ENCODE measurements around the gene DLGAP1.

DLGAP1 gene

DNA sequence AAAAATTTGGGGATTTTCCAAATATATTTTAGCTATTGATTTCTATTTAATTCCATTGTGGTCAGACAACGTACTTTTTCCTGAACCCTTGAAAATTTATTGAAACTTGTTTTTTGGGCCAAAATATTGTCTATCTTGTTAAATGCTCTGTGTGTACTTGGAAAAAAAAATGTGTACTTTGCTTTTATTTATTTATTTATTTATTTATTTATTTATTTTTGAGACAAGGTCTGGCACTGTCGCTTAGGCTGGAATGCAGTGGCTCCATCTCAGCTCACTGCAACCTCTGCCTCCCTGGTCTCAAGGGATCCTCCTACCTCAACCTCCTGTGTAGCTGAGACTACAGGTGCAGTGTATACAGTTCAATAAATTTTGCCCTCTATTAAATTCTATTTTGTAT, 910.6 kb downstream of the DLGAP1 start:
- DNase-seq (ENCODE audit: low read depth in 2 of 2), result no peak
- no peak overlapping the region for H3K4me3 ChIP-seq (replicated peaks in 1 of 2; ENCODE audit: low read depth in 2 of 2, low read length in 2 of 2)
- TF ChIP-seq, protein P1, sequence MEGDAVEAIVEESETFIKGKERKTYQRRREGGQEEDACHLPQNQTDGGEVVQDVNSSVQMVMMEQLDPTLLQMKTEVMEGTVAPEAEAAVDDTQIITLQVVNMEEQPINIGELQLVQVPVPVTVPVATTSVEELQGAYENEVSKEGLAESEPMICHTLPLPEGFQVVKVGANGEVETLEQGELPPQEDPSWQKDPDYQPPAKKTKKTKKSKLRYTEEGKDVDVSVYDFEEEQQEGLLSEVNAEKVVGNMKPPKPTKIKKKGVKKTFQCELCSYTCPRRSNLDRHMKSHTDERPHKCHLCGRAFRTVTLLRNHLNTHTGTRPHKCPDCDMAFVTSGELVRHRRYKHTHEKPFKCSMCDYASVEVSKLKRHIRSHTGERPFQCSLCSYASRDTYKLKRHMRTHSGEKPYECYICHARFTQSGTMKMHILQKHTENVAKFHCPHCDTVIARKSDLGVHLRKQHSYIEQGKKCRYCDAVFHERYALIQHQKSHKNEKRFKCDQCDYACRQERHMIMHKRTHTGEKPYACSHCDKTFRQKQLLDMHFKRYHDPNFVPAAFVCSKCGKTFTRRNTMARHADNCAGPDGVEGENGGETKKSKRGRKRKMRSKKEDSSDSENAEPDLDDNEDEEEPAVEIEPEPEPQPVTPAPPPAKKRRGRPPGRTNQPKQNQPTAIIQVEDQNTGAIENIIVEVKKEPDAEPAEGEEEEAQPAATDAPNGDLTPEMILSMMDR (IDR thresholded peaks at IDR 0.05; ENCODE audit: low read depth, low read length), result no peak

DNA sequence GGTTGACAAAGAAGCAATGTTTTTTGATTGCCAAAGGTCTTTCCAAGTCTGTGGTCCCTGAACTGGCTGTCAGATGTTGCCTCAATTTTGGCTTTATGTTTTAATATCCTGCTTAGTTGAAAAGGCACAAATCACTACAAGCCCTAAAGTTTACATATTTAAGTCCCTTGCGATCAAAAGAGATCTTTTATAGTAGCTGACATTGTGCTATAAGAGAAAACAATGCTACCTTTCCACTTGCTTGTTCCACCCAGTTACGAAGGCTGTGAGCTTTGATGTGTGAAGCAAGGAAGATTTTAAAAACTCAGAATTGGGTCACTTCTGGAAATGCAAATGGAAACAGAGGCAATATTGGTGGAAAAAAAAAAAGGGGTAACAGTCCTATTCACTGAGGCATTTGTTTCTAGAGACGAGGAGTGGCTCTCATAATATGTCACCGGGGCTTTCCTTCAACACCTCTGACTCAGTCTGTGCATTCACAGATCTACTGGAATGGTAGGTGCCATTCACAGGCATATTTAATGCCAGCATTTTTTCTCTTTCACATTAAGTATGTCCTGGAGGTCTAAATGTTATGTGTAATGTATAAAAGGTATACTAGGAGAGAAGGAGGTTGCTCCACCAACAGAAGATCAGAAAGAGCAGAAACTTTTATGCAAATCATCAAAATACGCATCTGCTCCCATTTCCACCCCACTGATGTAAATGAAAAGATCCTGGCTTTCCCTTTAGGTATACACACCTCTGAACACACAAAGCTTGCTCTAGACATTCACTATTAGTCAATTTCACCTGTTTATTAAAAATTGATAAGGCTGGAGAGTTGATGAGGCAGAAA, 913.3 kb downstream of the DLGAP1 start:
- no peak for DNase-seq (ENCODE audit: low read depth in 2 of 2)
- H3K4me3 ChIP-seq (replicated peaks in 1 of 2; ENCODE audit: low read depth in 2 of 2, low read length in 2 of 2), result no peak overlapping the region
- TF ChIP-seq, protein P1 (IDR thresholded peaks at IDR 0.05; ENCODE audit: low read depth, low read length), result no peak

DNA sequence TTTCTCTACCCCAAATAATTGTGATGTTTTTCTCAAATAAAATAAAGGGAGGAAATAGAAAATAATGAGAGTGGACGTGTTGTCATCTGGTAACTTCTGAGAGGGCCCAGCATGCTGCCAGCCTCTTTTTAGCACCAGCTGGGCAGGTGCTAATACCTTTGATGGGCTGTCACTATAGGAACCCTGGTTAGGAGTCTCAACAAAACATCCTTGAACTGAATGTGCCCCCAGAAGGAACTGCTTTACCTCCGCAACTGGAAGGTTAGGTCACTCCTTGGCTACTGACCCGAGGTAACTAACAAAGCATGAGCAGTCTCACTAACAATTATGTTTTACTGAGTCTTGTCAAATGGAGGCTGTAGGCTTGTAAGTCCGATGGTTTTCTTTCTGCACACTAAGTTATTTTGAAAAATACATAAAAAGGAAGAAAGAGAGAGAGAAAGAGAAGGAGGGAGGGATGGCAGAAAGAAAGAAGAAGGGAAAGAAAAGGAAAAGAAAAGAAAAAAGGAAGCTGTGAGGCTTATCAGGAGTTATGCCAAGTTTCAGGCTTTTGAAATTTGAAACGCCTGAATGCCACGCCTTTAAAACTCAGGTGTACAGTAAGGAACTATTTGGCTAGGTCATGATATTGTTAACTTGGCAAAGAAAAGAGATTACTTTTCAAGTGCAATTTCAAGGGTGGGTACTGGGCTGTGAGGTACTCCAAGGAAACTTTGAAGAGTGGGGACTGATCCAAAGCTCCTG, 914.1 kb downstream of the DLGAP1 start:
- H3K4me3 ChIP-seq (replicated peaks in 1 of 2; ENCODE audit: low read depth in 2 of 2, low read length in 2 of 2), result no peak overlapping the region
- TF ChIP-seq, protein P1 (IDR thresholded peaks at IDR 0.05; ENCODE audit: low read depth, low read length), result no peak
- no peak for DNase-seq (ENCODE audit: low read depth in 2 of 2)

DNA sequence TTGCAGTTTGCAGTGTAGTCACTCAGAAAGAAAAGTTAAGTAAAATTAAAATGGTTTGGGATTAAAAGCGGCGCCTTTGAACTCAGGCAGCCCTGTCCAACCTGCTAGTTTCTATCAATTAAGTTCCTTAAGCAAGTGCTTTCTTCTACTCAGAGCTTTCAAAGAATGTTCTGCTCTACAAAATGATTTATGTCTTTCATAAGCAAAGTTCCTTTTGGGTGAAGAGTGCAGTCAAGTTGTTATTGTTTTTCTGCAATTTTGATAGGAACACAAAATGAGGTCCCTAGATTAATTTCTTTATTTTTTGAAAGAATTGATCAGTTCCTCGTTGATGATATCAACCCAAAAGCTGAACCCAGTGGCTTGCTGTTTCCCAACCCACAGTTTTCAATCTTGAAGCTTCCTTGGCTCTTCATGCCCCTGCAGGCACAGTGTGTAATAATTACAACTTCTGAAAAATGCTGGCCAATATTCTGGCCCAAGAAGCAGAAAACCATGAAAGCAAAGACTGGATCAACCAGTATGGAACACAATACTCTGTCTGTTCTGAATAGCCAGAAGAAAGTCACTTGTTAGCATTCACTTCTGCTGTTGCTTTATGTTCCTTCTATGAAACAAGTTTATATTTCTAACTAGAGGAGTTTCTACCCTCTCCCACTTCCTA, 916.0 kb downstream of the DLGAP1 start:
- DNase-seq (ENCODE audit: low read depth in 2 of 2), result no peak
- TF ChIP-seq, protein P1 (IDR thresholded peaks at IDR 0.05; ENCODE audit: low read depth, low read length), result no peak
- no peak overlapping the region for H3K4me3 ChIP-seq (replicated peaks in 1 of 2; ENCODE audit: low read depth in 2 of 2, low read length in 2 of 2)

DNA sequence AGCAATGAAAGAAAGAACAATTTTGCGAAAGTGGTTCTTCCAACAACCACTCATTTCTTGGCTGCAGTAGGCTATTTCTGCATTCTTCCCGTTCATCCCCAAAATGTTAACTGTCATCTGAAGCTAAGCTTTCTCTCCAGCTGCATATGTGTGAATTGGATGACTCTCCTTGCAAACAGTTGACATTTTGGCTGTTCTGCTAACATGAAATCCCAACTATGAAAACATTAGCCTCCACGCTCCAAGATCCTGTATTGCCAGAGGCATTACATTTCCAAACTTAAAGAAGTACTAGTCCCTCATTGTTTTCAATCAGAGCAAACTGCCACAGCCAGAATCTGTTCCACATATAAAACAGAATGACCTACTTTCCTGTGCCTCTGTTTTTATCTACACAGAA, 916.7 kb downstream of the DLGAP1 start:
- H3K4me3 ChIP-seq (replicated peaks in 1 of 2; ENCODE audit: low read depth in 2 of 2, low read length in 2 of 2), result no peak overlapping the region
- TF ChIP-seq, protein P1 (IDR thresholded peaks at IDR 0.05; ENCODE audit: low read depth, low read length), result no peak
- DNase-seq (ENCODE audit: low read depth in 2 of 2), result peak in 1 of 2 donors; percentile 39

DNA sequence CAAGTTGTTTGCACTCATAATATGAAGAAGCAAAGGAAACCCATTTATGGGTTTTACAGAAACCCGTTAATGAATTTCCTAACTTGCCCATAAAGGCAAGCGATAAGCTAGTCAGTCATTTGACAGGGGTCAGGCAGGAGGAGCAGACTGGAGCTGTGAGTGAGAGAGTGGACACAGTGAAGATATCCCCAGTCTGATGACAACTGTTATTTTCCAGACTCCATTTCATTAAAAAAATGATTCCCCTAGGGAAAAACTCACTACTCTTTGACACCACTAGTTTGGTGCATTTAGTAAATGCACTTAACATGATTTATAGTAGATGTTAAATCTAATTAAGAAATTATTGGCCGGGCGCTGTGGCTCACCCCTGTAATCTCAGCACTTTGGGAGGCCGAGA, 924.3 kb downstream of the DLGAP1 start:
- DNase-seq (ENCODE audit: low read depth in 2 of 2), result no peak
- TF ChIP-seq, protein P1 (IDR thresholded peaks at IDR 0.05; ENCODE audit: low read depth, low read length), result no peak

More for the DNA sequence above, 924.3 kb downstream of the DLGAP1 start:
- no peak overlapping the region for H3K4me3 ChIP-seq (replicated peaks in 1 of 2; ENCODE audit: low read depth in 2 of 2, low read length in 2 of 2)
